H9 (cell line): Measurements from ENCODE around the gene STIMATE. TPM values are rescaled to one million over a fixed set of nuclear protein-coding genes. Genes with fewer than 3 reads are reported as not detected.

ENCODE experiments used
- DNase-seq: peaks from one replicate; pipeline ENCODE4 v3.0.0-alpha.2; 2017
- H2AFZ ChIP-seq: one replicate; pipeline ENCODE4 v1.6.1; 2013; ENCODE audit warnings: mild to moderate bottlenecking, low read length, control low read depth, moderate library complexity
- H2AK5ac ChIP-seq: 2 replicates; pipeline ENCODE4 v1.6.1; 2013; ENCODE audit warnings: low read length, control low read depth, mixed read lengths; ENCODE audit not compliant: insufficient read length
- H2BK120ac ChIP-seq: one replicate; pipeline ENCODE4 v1.6.1; 2013; ENCODE audit warnings: low read depth, mild to moderate bottlenecking, low read length, control low read depth, inconsistent platforms; ENCODE audit not compliant: poor library complexity, severe bottlenecking
- H2BK12ac ChIP-seq: 2 replicates; pipeline ENCODE4 v1.6.1; 2013; ENCODE audit warnings: low read length, control low read depth, mixed read lengths, low read depth; ENCODE audit not compliant: insufficient read length
- H2BK15ac ChIP-seq: 2 replicates; pipeline ENCODE4 v1.6.1; 2013; ENCODE audit warnings: low read depth, low read length, control low read depth
- H2BK20ac ChIP-seq: one replicate; pipeline ENCODE4 v1.6.1; 2013; ENCODE audit warnings: low read depth, mild to moderate bottlenecking, low read length, control low read depth, inconsistent platforms; ENCODE audit not compliant: poor library complexity, severe bottlenecking
- H2BK5ac ChIP-seq: 2 replicates; pipeline ENCODE4 v1.6.1; 2013; ENCODE audit warnings: low read length, control low read depth, mixed read lengths; ENCODE audit not compliant: insufficient read length
- H3K14ac ChIP-seq: 2 replicates; pipeline ENCODE4 v1.6.1; 2013; ENCODE audit warnings: low read length, control low read depth; ENCODE audit not compliant: insufficient read depth
- H3K18ac ChIP-seq: 2 replicates; pipeline ENCODE4 v1.6.1; 2013; ENCODE audit warnings: low read depth, mild to moderate bottlenecking, mixed read lengths, low read length, control low read depth; ENCODE audit not compliant: insufficient read length
- H3K23ac ChIP-seq: 2 replicates; pipeline ENCODE4 v1.6.1; 2013; ENCODE audit warnings: low read length, control low read depth, mixed read lengths, low read depth; ENCODE audit not compliant: insufficient read length
- H3K23me2 ChIP-seq: 2 replicates; pipeline ENCODE4 v1.6.1; 2013; ENCODE audit warnings: low read depth, mild to moderate bottlenecking, mixed read lengths, low read length, control low read depth; ENCODE audit not compliant: insufficient read length, poor library complexity, severe bottlenecking
- H3K27ac ChIP-seq: 2 replicates; pipeline ENCODE4 v1.5.1; 2013; ENCODE audit warnings: low read length, control low read depth, mixed read lengths, low read depth; ENCODE audit not compliant: insufficient read length
- H3K27me3 ChIP-seq: 2 replicates; pipeline ENCODE4 v1.6.1; 2013; ENCODE audit warnings: low read length, control low read depth, inconsistent platforms; ENCODE audit not compliant: insufficient read depth
- H3K4ac ChIP-seq: 2 replicates; pipeline ENCODE4 v1.6.1; 2013; ENCODE audit warnings: low read depth, mild to moderate bottlenecking, control low read depth, inconsistent platforms, low read length, moderate library complexity
- H3K4me1 ChIP-seq: 2 replicates; pipeline ENCODE4 v1.6.1; 2013; ENCODE audit warnings: low read length, control low read depth, inconsistent platforms; ENCODE audit not compliant: insufficient read depth
- H3K4me2 ChIP-seq: 2 replicates; pipeline ENCODE4 v1.6.1; 2013; ENCODE audit warnings: low read length, control low read depth, mixed read lengths; ENCODE audit not compliant: insufficient read length, insufficient read depth
- H3K56ac ChIP-seq: 2 replicates; pipeline ENCODE4 v1.6.1; 2013; ENCODE audit warnings: low read depth, mild to moderate bottlenecking, mixed read lengths, low read length, control low read depth; ENCODE audit not compliant: insufficient read length
- H3K79me1 ChIP-seq: 2 replicates; pipeline ENCODE4 v1.6.1; 2013; ENCODE audit warnings: low read depth, mild to moderate bottlenecking, moderate library complexity, low read length, control low read depth, inconsistent platforms; ENCODE audit not compliant: insufficient read depth, poor library complexity, severe bottlenecking
- H3K79me2 ChIP-seq: 2 replicates; pipeline ENCODE4 v1.6.1; 2013; ENCODE audit warnings: low read length, control low read depth, inconsistent platforms; ENCODE audit not compliant: insufficient read depth
- H3K9ac ChIP-seq: 2 replicates; pipeline ENCODE4 v1.6.1; 2013; ENCODE audit warnings: low read length, control low read depth, mixed read lengths; ENCODE audit not compliant: insufficient read length; ENCODE audit errors: extremely low read depth
- H3K9me3 ChIP-seq: one replicate; pipeline ENCODE4 v1.6.1; 2013; ENCODE audit warnings: low read depth, low read length, inconsistent platforms; ENCODE audit not compliant: control insufficient read depth
- H3T11ph ChIP-seq: one replicate; pipeline ENCODE4 v1.6.1; 2013; ENCODE audit warnings: mild to moderate bottlenecking, low read length, control low read depth, inconsistent platforms
- H4K20me1 ChIP-seq: one replicate; pipeline ENCODE4 v1.6.1; 2013; ENCODE audit not compliant: control insufficient read depth, insufficient read length, insufficient read depth
- H4K5ac ChIP-seq: 2 replicates; pipeline ENCODE4 v1.6.1; 2013; ENCODE audit warnings: low read depth, mild to moderate bottlenecking, mixed read lengths, low read length, control low read depth; ENCODE audit not compliant: insufficient read length
- H4K8ac ChIP-seq: replicated peaks from 2 replicates; pipeline ENCODE4 v1.6.1; 2013; ENCODE audit warnings: low read length, control low read depth, mixed read lengths, low read depth; ENCODE audit not compliant: insufficient read length
- H4K91ac ChIP-seq: 2 replicates; pipeline ENCODE4 v1.6.1; 2013; ENCODE audit warnings: low read depth, mild to moderate bottlenecking, moderate library complexity, mixed read lengths, low read length, control low read depth; ENCODE audit not compliant: insufficient read length
- H3K27ac Mint-ChIP-seq, 3 experiments: 2 replicates in 2 of 3; 3 replicates in 1 of 3; pipeline ENCODE4 v1.8.0; 2020 to 2021; ENCODE audit warnings: mixed read lengths in 3 of 3, mild to moderate bottlenecking in 1 of 3, moderate library complexity in 1 of 3
- H3K27me3 Mint-ChIP-seq: 2 replicates; pipeline ENCODE4 v1.8.0; 2021; ENCODE audit warnings: low read depth, mild to moderate bottlenecking, moderate library complexity, mixed read lengths
- H3K36me3 Mint-ChIP-seq, 3 experiments: 2 replicates in 2 of 3; 3 replicates in 1 of 3; pipeline ENCODE4 v1.8.0; 2020 to 2021; ENCODE audit warnings: low read depth in 3 of 3, mixed read lengths in 3 of 3; ENCODE audit not compliant: insufficient read depth in 1 of 3
- H3K4me1 Mint-ChIP-seq, 2 experiments: 2 replicates each; pipeline ENCODE4 v1.8.0; 2020; ENCODE audit warnings: mixed read lengths in 2 of 2
- H3K4me3 Mint-ChIP-seq, 2 experiments: 2 replicates in 1 of 2; 3 replicates in 1 of 2; pipeline ENCODE4 v1.8.0; 2020 to 2021; ENCODE audit warnings: mild to moderate bottlenecking in 2 of 2, mixed read lengths in 2 of 2, moderate library complexity in 1 of 2
- H3K9me3 Mint-ChIP-seq, 2 experiments: 2 replicates in 1 of 2; 3 replicates in 1 of 2; pipeline ENCODE4 v1.8.0; 2020; ENCODE audit warnings: mild to moderate bottlenecking in 2 of 2, mixed read lengths in 2 of 2, moderate library complexity in 1 of 2
- WGBS: extraction: QIAGEN DNeasy Blood & Tissue Kit; methylation state at CpG from one replicate; pipeline ENCODE4 v1.1.7; 2013; ENCODE audit warnings: missing lambda C conversion rate, low lambda C conversion rate, mixed read lengths; ENCODE audit not compliant: insufficient read length; ENCODE audit errors: extremely low coverage; 5-methylcytosine and 5-hydroxymethylcytosine counted together
- total RNA-seq: library from RNA; stranded (reverse); gene quantifications from 2 replicates; pipeline ENCODE4 v1.2.1, GENCODE V29; 2021
- TF ChIP-seq, protein P1 (sequence below): fragments of 200-600 bp; sonication (generic); conservative IDR thresholded peaks from 3 replicates; pipeline ENCODE4 v1.8.0; 2021; ENCODE audit warnings: antibody characterized with exemption, mild to moderate bottlenecking

STIMATE gene
- total RNA-seq, 1 experiment from 2014 or later: 25.6 TPM

DNA sequence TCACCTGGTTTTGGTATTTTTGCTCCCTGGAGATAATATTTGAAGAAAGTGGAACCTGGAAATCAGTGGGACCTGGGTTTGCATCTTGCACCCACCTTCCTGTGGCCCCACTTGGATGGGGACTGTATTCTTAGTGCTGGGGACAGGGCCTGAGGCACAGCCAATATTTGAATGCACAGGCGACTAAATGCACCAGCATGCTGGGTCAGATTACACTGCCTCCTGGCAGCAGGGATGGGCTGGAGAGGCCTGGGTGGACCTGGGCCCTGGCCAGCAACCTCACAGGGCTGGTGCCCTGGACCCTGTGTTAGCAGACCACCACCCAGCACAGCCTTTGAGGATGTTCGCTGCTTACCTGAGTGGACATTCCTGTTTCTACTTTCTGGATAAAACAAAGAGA, 77.4 kb downstream of the STIMATE start:
- no peaks in the 10 kb centered on the region for H3K79me2 ChIP-seq
- TF ChIP-seq, protein P1, sequence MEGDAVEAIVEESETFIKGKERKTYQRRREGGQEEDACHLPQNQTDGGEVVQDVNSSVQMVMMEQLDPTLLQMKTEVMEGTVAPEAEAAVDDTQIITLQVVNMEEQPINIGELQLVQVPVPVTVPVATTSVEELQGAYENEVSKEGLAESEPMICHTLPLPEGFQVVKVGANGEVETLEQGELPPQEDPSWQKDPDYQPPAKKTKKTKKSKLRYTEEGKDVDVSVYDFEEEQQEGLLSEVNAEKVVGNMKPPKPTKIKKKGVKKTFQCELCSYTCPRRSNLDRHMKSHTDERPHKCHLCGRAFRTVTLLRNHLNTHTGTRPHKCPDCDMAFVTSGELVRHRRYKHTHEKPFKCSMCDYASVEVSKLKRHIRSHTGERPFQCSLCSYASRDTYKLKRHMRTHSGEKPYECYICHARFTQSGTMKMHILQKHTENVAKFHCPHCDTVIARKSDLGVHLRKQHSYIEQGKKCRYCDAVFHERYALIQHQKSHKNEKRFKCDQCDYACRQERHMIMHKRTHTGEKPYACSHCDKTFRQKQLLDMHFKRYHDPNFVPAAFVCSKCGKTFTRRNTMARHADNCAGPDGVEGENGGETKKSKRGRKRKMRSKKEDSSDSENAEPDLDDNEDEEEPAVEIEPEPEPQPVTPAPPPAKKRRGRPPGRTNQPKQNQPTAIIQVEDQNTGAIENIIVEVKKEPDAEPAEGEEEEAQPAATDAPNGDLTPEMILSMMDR: no peak
- H3K4me1 ChIP-seq: 0 out of 2 replicates have a peak, but pooled peaks cover 4% of the 10 kb centered on the region
- H4K8ac ChIP-seq: no peak overlapping the region
- Mint-ChIP-seq H3K4me1 (peaks cover 12 to 14% of the 10 kb centered on the region in 2 experiments), H3K27me3 (no peaks in the 10 kb centered on the region), H3K27ac (no peak overlapping the region; a peak in 1 of 7 replicates), H3K9me3 (no peaks in the 10 kb centered on the region), H3K4me3 (no peak overlapping the region), H3K36me3 (no peaks in the 10 kb centered on the region; a peak in 1 of 7 replicates)
- no peaks in the 10 kb centered on the region for H3K23me2 ChIP-seq
- no peaks in the 10 kb centered on the region for H3K9me3 ChIP-seq
- no peaks in the 10 kb centered on the region for H3K79me1 ChIP-seq
- H3K9ac ChIP-seq: no peak overlapping the region
- H2AFZ ChIP-seq: no peak overlapping the region
- no peak overlapping the region for H2BK5ac ChIP-seq
- no peak overlapping the region for H3K18ac ChIP-seq
- H3K4ac ChIP-seq: no peak overlapping the region
- no peak overlapping the region for H4K5ac ChIP-seq
- no peak overlapping the region for H2BK120ac ChIP-seq
- DNase-seq: no peak
- no peak overlapping the region for H2AK5ac ChIP-seq
- no peak overlapping the region for H3K27ac ChIP-seq
- no peak overlapping the region for H2BK20ac ChIP-seq
- H3K27me3 ChIP-seq: no peaks in the 10 kb centered on the region
- H3K14ac ChIP-seq: no peak overlapping the region
- H2BK15ac ChIP-seq: no peak overlapping the region
- no peak overlapping the region for H3K4me2 ChIP-seq
- H3K23ac ChIP-seq: no peak overlapping the region
- WGBS: no CpG with 5 or more reads among the region's 2 CpGs
- H3T11ph ChIP-seq: no peak overlapping the region
- H3K56ac ChIP-seq: no peak overlapping the region
- H4K91ac ChIP-seq: no peak overlapping the region
- H2BK12ac ChIP-seq: no peak overlapping the region
- H4K20me1 ChIP-seq: no peaks in the 10 kb centered on the region
